ENCODE data around the gene MGAT5.

DNA sequence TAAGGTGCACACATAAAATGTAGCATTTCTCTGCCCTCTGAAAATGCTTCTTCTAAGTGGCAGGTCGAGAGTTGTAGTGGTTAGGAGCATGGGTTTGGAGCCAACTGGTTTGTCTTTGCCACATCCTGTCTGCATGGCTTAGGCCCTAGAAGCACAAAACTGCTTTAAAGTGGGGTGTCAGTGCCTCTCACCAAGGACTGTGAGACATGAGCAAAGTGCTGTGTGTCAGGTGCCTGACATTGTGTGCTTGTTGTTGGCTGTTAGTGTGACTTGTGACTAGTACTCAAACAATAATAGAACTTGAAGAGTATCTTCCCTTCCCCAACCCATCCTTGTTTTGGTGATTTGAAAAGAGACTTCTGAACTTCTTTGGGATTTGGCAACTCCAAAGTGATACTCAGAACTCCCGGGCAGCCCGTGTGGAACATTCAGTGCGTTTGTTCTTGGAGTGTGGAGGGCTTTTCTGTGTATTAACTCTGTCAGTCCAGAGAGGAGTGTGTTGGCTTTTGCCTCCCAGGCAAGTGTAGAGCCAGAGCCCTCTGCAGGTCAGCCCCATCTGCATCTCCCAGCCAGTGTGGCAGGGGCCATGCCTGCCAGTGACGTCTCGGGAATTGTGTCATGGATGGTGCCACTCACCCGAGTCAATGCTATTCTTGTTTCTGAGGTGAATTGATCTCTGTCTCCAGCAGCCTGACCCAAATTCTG, 5.0 kb downstream of the MGAT5 start:
- TF ChIP-seq, protein P1, sequence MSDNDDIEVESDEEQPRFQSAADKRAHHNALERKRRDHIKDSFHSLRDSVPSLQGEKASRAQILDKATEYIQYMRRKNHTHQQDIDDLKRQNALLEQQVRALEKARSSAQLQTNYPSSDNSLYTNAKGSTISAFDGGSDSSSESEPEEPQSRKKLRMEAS (IDR thresholded peaks at IDR 0.05), result no peak
- no peak for TF ChIP-seq RAD21 (IDR thresholded peaks at IDR 0.05; ENCODE audit: low read depth)
- TF ChIP-seq YY1 (IDR thresholded peaks at IDR 0.05; ENCODE audit: low read depth), result no peak
- no peak for TF ChIP-seq CREB1 (IDR thresholded peaks at IDR 0.05; ENCODE audit: low read depth)
- no peak for TF ChIP-seq TAF1 (IDR thresholded peaks at IDR 0.05; ENCODE audit: low read depth)
- no peak for TF ChIP-seq EP300 (IDR thresholded peaks at IDR 0.05; ENCODE audit: borderline replicate concordance)
- TF ChIP-seq, protein P2, sequence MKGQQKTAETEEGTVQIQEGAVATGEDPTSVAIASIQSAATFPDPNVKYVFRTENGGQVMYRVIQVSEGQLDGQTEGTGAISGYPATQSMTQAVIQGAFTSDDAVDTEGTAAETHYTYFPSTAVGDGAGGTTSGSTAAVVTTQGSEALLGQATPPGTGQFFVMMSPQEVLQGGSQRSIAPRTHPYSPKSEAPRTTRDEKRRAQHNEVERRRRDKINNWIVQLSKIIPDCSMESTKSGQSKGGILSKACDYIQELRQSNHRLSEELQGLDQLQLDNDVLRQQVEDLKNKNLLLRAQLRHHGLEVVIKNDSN (IDR thresholded peaks at IDR 0.05), result no peak
- TF ChIP-seq FOXM1 (IDR thresholded peaks at IDR 0.05; ENCODE audit: borderline replicate concordance, low read depth), result no peak
- TF ChIP-seq, protein P3, sequence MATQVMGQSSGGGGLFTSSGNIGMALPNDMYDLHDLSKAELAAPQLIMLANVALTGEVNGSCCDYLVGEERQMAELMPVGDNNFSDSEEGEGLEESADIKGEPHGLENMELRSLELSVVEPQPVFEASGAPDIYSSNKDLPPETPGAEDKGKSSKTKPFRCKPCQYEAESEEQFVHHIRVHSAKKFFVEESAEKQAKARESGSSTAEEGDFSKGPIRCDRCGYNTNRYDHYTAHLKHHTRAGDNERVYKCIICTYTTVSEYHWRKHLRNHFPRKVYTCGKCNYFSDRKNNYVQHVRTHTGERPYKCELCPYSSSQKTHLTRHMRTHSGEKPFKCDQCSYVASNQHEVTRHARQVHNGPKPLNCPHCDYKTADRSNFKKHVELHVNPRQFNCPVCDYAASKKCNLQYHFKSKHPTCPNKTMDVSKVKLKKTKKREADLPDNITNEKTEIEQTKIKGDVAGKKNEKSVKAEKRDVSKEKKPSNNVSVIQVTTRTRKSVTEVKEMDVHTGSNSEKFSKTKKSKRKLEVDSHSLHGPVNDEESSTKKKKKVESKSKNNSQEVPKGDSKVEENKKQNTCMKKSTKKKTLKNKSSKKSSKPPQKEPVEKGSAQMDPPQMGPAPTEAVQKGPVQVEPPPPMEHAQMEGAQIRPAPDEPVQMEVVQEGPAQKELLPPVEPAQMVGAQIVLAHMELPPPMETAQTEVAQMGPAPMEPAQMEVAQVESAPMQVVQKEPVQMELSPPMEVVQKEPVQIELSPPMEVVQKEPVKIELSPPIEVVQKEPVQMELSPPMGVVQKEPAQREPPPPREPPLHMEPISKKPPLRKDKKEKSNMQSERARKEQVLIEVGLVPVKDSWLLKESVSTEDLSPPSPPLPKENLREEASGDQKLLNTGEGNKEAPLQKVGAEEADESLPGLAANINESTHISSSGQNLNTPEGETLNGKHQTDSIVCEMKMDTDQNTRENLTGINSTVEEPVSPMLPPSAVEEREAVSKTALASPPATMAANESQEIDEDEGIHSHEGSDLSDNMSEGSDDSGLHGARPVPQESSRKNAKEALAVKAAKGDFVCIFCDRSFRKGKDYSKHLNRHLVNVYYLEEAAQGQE (IDR thresholded peaks at IDR 0.05; ENCODE audit: low read depth), result no peak
- no peak for TF ChIP-seq ZBTB7A (IDR thresholded peaks at IDR 0.05; ENCODE audit: low read depth)
- TF ChIP-seq EGR1 (IDR thresholded peaks at IDR 0.05), result no peak
- no peak for TF ChIP-seq TCF12 (IDR thresholded peaks at IDR 0.05; ENCODE audit: low read depth)
